LNCAP (cell line): ENCODE data around the gene ITM2C.

Experiments
- CTCF ChIP-seq: fragments of 450-650 bp; IDR thresholded peaks from 2 replicates; pipeline ENCODE4 v1.5.1; 2017; ENCODE audit warnings: mild to moderate bottlenecking

Gene ITM2C

GRCh38 chr2:230861552-230862255, 3.0 kb upstream of the ITM2C start:
- TF ChIP-seq CTCF, result no peak

- no peak for TF ChIP-seq CTCF
Measured at GRCh38 chr2:230862292-230862691, 2.5 kb upstream of the ITM2C start.

GRCh38 chr2:230863031-230863430, 1.7 kb upstream of the ITM2C start:
- no peak for TF ChIP-seq CTCF

- TF ChIP-seq CTCF, result no peak
Measured at GRCh38 chr2:230863442-230864121, 1.2 kb upstream of the ITM2C start.

- TF ChIP-seq CTCF, result no peak
Measured at GRCh38 chr2:230864122-230864604, 579 bp upstream of the ITM2C start.

GRCh38 chr2:230865307-230865765, 594 bp downstream of the ITM2C start:
- no peak for TF ChIP-seq CTCF

- no peak for TF ChIP-seq CTCF
Measured at GRCh38 chr2:230865766-230866755, 1.3 kb downstream of the ITM2C start.
